GM10248 (cell line): Measurements from ENCODE around the gene INS.
"Not testable (repeated sequence)": the region's sequence is repeated elsewhere in the genome, so short reads cannot be mapped to it uniquely, and the experiment has no call there.

ENCODE experiments used
- CTCF ChIA-PET: fragments of 300-600 bp; sonication (Branson Sonifier 250); formaldehyde crosslinking; extraction: SDS; loops from one replicate; lab custom pipeline; 2021; ENCODE audit warnings: antibody characterized with exemption; lab: Yijun Ruan, JAX
- POLR2A ChIA-PET: fragments of 350-650 bp; sonication (Branson Sonifier 250); formaldehyde crosslinking; extraction: SDS; loops from one replicate; lab custom pipeline; 2020; ENCODE audit warnings: antibody characterized with exemption; lab: Yijun Ruan, JAX
- DNase-seq: peaks from one replicate; pipeline ENCODE4 v3.0.0; 2012; ENCODE audit errors: extremely low spot score
- TF ChIP-seq, protein P1 (sequence below): IDR thresholded peaks from 2 replicates; pipeline ENCODE4 v1.5.1; 2012; ENCODE audit warnings: mild to moderate bottlenecking, low read depth; ENCODE audit errors: extremely low read depth, missing control alignments, control extremely low read depth

The INS gene

DNA sequence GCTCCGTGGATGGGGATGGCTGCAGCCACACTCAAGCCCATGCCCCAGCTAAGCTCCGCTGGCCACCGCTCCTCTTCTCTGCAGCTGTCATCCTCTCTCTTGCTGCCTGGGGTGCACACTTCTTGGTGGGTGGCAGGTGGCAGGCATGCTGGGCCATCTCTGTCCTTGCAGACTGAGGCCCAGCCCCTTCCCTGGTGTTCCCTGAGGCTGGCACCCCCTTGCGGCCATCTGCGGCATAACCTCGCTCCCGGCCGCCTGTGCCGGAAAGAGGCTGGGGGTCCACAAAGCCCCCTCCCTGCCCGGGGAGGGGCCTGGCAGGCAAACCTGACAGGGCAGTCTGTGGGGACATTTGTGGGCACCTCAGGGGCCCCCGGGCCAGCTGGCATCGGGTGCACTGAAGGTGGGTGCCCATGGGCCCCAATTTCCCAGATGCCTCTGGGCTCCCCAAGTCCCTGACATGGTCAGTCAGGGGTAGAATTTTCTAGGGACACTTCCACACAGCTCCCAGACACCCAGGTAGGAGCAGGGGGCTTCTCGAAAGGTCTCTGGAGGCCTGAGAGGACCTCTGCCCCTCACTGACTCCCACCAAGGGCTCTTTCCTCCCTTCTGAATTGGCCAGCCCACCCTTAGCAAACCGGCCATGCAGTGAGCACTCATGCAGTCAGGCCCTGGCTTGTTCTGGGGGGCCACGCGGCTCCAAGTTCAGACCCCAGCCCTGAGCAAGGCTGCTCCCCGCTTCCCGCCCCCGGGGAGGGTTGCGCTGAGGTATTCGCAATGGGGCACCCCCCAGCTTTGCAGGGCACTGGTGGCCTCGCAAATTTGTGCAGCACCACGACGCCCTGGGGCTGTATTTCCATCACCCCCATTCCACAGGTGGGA is 34.1 kb upstream of the INS start:
- ChIA-PET CTCF (interaction anchor here (0.9 to 3.5 kb wide), 13 partner anchors 11 to 693 kb away, joined by 3 to 16 read pairs (median 3); no protein-coding TSS in a partner anchor), POLR2A (no interaction called here)
- TF ChIP-seq, protein P1, sequence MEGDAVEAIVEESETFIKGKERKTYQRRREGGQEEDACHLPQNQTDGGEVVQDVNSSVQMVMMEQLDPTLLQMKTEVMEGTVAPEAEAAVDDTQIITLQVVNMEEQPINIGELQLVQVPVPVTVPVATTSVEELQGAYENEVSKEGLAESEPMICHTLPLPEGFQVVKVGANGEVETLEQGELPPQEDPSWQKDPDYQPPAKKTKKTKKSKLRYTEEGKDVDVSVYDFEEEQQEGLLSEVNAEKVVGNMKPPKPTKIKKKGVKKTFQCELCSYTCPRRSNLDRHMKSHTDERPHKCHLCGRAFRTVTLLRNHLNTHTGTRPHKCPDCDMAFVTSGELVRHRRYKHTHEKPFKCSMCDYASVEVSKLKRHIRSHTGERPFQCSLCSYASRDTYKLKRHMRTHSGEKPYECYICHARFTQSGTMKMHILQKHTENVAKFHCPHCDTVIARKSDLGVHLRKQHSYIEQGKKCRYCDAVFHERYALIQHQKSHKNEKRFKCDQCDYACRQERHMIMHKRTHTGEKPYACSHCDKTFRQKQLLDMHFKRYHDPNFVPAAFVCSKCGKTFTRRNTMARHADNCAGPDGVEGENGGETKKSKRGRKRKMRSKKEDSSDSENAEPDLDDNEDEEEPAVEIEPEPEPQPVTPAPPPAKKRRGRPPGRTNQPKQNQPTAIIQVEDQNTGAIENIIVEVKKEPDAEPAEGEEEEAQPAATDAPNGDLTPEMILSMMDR: peak; percentile 66
- DNase-seq: peak; percentile 69

DNA sequence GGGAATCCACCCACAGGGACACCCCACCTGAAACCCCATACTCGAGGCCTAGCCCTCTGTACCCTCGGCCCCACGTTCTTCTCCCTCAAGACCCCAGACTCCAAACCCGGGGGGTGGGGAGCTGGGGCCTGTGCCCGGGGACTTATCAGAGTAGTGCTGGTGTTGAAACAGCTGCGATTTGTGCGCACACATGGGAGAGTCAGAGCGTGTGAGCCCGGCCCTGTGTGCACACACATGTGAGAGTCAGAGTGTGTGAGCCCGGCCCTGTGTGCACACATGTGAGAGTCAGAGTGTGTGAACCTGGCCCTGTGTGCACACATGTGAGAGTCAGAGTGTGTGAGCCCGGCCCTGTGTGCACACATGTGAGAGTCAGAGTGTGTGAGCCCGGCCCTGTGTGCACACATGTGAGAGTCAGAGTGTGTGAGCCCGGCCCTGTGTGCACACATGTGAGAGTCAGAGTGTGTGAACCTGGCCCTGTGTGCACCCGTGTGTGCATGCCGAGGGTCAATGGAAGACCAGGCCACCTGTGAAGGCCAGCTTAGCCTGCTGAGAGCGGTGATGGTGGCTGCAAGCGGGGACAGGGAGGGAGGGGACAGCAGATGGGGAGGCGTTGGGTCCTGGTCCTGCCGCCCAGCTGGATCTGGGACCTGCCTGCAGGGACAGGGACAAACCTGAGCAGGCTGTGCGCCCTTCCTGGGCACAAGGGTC is 33.0 kb upstream of the INS start:
- CTCF ChIA-PET: interaction anchor here (0.9 to 3.5 kb wide), 13 partner anchors 10 to 694 kb away, joined by 3 to 16 read pairs (median 3); no protein-coding TSS in a partner anchor
- POLR2A ChIA-PET, DNase-seq: not testable (repeated sequence)

DNA sequence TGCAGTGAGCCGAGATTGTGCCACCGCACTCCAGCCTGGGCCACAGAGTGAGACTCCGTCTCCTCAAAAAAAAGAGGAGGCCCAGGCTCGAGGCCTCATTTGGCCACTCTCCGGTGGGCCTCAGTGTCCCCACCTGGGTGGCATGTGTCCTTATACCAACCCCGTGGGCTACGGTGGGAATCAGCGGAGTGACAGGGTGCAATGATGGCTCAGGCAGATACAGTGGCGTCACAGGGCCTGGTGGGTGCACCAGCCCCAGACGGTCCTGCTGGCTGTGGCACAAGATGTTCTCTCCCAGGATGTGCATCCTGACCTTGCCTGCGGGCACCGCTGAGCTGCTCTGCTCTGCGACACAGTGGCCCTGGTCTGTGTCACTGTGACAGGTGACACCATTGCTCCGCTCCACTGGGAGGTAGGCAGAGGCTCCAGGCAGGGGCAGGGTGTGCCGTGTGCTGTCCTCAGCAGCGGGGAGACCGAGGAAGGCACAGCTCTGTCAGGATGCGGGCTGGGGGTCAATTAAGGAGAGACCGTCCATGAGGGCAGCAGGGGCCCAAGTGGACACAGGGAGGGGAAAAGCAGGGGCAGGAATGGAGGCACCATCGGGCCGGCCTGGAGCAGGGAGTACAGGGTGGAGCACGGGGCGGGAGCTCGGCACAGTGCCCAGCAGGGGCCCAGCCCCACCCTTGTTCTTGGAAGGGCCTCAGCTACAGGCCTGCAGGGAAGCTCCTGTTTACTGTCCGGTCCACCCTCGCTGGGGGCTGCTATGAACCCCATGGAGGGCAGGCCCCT is 32.3 kb upstream of the INS start:
- ChIA-PET CTCF (interaction anchor here (1.7 to 3.5 kb wide), 3 partner anchors 9 to 694 kb away, joined by 3 to 16 read pairs (median 12); no protein-coding TSS in a partner anchor), POLR2A (no interaction called here)
- TF ChIP-seq, protein P1: no peak
- no peak for DNase-seq

DNA sequence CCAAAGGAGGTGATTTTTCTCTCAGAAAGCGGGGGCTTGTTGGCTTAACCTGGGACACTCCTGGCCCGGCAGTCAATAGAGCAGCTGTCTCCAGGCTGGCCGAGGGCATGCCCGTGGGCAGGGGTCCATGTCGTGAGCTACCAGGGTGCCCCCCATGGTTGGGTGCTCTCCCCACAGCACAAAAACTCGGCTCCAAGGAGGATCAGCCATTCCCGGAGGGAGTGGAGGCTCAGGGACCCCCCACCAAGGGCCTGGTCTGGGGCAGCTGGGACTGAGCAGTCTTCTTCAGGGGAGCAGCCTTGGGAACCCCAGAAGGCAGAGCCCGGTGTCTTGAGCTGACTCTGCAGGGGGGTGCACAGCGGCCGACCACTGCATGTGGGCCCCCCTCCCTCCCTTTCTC is 31.4 kb upstream of the INS start:
- no peak for DNase-seq
- TF ChIP-seq, protein P1: no peak
- CTCF ChIA-PET: interaction anchor here (0.8 to 3.5 kb wide), 4 partner anchors 112 to 498 kb away, joined by 3 to 16 read pairs (median 4); no protein-coding TSS in a partner anchor
- POLR2A ChIA-PET: interaction anchor here (0.5 kb wide), 1 partner anchor 1179 kb away, joined by 3 read pairs; no protein-coding TSS in a partner anchor

DNA sequence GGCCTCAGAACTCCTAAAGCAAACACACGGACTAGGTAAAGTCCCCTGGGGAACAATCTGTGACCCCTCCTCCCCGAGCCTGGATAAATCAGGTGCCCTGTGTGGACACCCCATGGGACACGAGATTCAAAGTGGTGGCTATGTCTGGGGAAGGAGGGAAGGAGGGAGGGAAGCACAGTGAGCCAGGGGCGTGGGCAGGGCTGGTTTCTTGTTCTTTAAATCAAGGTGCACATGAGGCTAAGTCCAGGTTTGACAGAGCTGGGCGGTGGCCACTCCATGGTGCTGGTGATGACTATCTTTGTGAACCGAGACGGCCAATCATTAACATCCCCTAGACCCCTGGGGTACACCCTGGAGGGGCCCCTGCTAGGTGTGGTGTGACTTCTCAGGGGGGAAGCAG is 30.9 kb upstream of the INS start:
- CTCF ChIA-PET: interaction anchor here (0.8 to 3.5 kb wide), 4 partner anchors 113 to 498 kb away, joined by 3 to 16 read pairs (median 4); no protein-coding TSS in a partner anchor
- POLR2A ChIA-PET: interaction anchor here (0.5 kb wide), 1 partner anchor 1179 kb away, joined by 3 read pairs; no protein-coding TSS in a partner anchor
- no peak for DNase-seq
- TF ChIP-seq, protein P1: no peak

DNA sequence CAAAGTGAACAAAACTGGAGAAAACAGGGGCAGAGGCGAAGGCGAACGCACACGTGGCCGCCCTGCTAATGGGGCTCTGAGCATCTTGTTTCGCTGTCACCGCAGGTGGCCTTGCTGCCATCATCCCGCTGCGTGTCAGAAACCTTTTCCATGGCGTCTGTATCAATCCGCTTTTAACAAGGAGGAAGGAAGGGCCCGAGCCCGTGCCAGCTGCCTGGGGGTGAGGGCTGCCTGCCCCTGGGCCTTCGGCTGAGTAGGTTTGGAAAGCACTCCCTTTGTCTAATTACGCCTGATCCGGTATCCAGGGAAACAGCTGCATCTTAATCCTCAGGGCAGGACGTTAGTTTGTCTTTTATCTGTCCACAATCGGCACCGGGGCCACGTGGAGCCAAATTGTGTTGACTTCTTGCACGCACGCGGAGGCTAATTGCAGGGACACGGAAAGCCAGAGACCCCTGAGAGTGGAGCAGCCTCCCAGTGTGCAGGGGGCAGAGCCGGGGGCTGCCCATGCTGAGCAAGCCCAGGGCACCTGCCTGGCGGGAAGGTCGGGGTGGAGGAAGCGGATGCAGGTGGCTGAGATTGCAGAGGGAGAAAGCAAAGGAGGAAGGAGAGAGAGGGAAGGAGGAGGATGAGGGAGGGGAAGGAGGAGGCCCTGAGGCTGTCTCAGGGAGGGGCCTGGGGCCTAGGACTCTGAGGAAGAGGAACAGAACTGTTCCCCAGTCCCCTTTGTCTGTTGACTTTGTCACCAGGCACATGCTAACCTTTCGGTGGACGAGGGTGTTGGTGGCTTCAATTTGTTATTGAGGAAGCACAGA is 29.9 kb upstream of the INS start:
- ChIA-PET CTCF (no interaction called here), POLR2A (no interaction called here)
- TF ChIP-seq, protein P1: no peak
- no peak for DNase-seq
